H1 (cell line): Measurements from ENCODE around the gene TGM3. TPM values are rescaled to one million over a fixed set of nuclear protein-coding genes. Genes with fewer than 3 reads are reported as not detected.

Experiments used
- BCL11A ChIP-seq, 2 experiments: IDR thresholded peaks; one replicate each; pipeline ENCODE4 v1.6.1; 2011; ENCODE audit warnings: low read depth in 2 of 2, low read length in 2 of 2, mild to moderate bottlenecking in 2 of 2
- CHD2 ChIP-seq: IDR thresholded peaks from 2 replicates; pipeline ENCODE4 v1.6.1; 2012; ENCODE audit warnings: low read length, improper control_type of control experiment
- E2F6 ChIP-seq: IDR thresholded peaks from 2 replicates; pipeline ENCODE4 v1.6.1; 2012; ENCODE audit warnings: inconsistent platforms
- FOSL1 ChIP-seq: IDR thresholded peaks from 2 replicates; pipeline ENCODE4 v1.6.1; 2011; ENCODE audit warnings: mild to moderate bottlenecking, low read depth, low read length, moderate library complexity; ENCODE audit not compliant: insufficient read depth
- GABPA ChIP-seq: IDR thresholded peaks from 2 replicates; pipeline ENCODE4 v1.6.1; 2011; ENCODE audit warnings: mild to moderate bottlenecking, low read length, moderate library complexity, borderline replicate concordance; ENCODE audit not compliant: insufficient read depth
- KDM1A ChIP-seq: fragments of 200-600, 300-600 bp; sonication (generic); IDR thresholded peaks from 2 replicates; pipeline ENCODE4 v1.7.1; 2016; ENCODE audit warnings: mild to moderate bottlenecking, low read length, borderline replicate concordance
- RXRA ChIP-seq: IDR thresholded peaks from 2 replicates; pipeline ENCODE4 v1.6.1; 2011; ENCODE audit warnings: low read depth, mild to moderate bottlenecking, low read length, moderate library complexity; ENCODE audit not compliant: insufficient read depth
- USF2 ChIP-seq: IDR thresholded peaks from 2 replicates; pipeline ENCODE4 v1.6.1; 2011; ENCODE audit warnings: low read length, improper control_type of control experiment
- polyA plus RNA-seq, 7 experiments: library from polyadenylated mRNA; depleted of rRNA in 3 of 7; stranded (reverse) in 5 of 7; unstranded in 2 of 7; fragments of >200 nt in 5 of 7; fragments of 200-250 nt in 2 of 7; gene quantifications; 1 replicate in 5 of 7; 2 replicates in 1 of 7; 4 replicates in 1 of 7; pipeline versions ENCODE4 v1.2.1 to v1.2.3, GENCODE V29; 2011 to 2013; ENCODE audit warnings: missing spikeins in 2 of 7, mixed read lengths in 2 of 7
- total RNA-seq: library from RNA; stranded (reverse); fragmentation: NEBNext Ultra II Directional; extraction: Animal tissue kit (Norgen Biotek cat#: 25700); gene quantifications from 2 replicates; pipeline ENCODE4 v1.2.1, GENCODE V29; 2021

Gene TGM3
- total and polyA plus RNA-seq, 2 of the 8 experiments (the other 6 are each of a cell fraction or from before 2014, with no cell fraction given), result 0.12 TPM; not detected in 1

- no peak for TF ChIP-seq USF2
- TF ChIP-seq FOSL1, result no peak
- no peak for TF ChIP-seq KDM1A
- no peak for TF ChIP-seq BCL11A (IDR thresholded peaks at IDR 0.05; ENCODE audit: low read depth in 2 of 2, low read length in 2 of 2)
- no peak for TF ChIP-seq CHD2
- TF ChIP-seq E2F6, result no peak
- TF ChIP-seq RXRA, result no peak
- TF ChIP-seq GABPA, result no peak
Observed at GRCh38 chr20:2264118-2264517, 31.7 kb upstream of the TGM3 start (continued).
